ENCODE data around the gene DLX4.

DLX4 gene

GRCh38 chr17:49946964-49947584 is 21.9 kb upstream of the DLX4 start:
- TF ChIP-seq CTCF (IDR thresholded peaks at IDR 0.05; ENCODE audit: low read depth, low read length): no peak
- no peak for DNase-seq (ENCODE audit: extremely low read depth, low read depth)

GRCh38 chr17:49949634-49950033 is 19.4 kb upstream of the DLX4 start:
- DNase-seq (ENCODE audit: extremely low read depth, low read depth): no peak
- TF ChIP-seq CTCF (IDR thresholded peaks at IDR 0.05; ENCODE audit: low read depth, low read length): no peak

GRCh38 chr17:49951362-49952082 is 17.5 kb upstream of the DLX4 start:
- no peak for DNase-seq (ENCODE audit: extremely low read depth, low read depth)
- TF ChIP-seq CTCF (IDR thresholded peaks at IDR 0.05; ENCODE audit: low read depth, low read length): no peak

GRCh38 chr17:49952209-49952911 is 16.6 kb upstream of the DLX4 start:
- DNase-seq (ENCODE audit: extremely low read depth, low read depth): peak; percentile 29
- TF ChIP-seq CTCF (IDR thresholded peaks at IDR 0.05; ENCODE audit: low read depth, low read length): peak; percentile 94

GRCh38 chr17:49952912-49953497 is 16.0 kb upstream of the DLX4 start:
- no peak for DNase-seq (ENCODE audit: extremely low read depth, low read depth)
- TF ChIP-seq CTCF (IDR thresholded peaks at IDR 0.05; ENCODE audit: low read depth, low read length): no peak

GRCh38 chr17:49955157-49955556 is 13.8 kb upstream of the DLX4 start:
- no peak for DNase-seq (ENCODE audit: extremely low read depth, low read depth)
- no peak for TF ChIP-seq CTCF (IDR thresholded peaks at IDR 0.05; ENCODE audit: low read depth, low read length)

GRCh38 chr17:49956780-49957179 is 12.2 kb upstream of the DLX4 start:
- no peak for TF ChIP-seq CTCF (IDR thresholded peaks at IDR 0.05; ENCODE audit: low read depth, low read length)

More at GRCh38 chr17:49956780-49957179, 12.2 kb upstream of the DLX4 start:
- no peak for DNase-seq (ENCODE audit: extremely low read depth, low read depth)

All from AG09319 (cell line).